ENCODE data around the gene UBTD1.

- TF ChIP-seq POLR2A (IDR thresholded peaks at IDR 0.05) (no peak), CTCF (IDR thresholded peaks at IDR 0.05 in 8 of 11, conservative IDR thresholded peaks at IDR 0.05 in 3 of 11) (no peak)
Measured at GRCh38 chr10:97597778-97598177, 99.1 kb downstream of the UBTD1 start.

All from spleen (tissue), 7 donors.